ENCODE measurements around the gene DSC1. TPM values are rescaled to one million over a fixed set of nuclear protein-coding genes. Genes with fewer than 3 reads are reported as not detected.
"Not testable (repeated sequence)": the region's sequence is repeated elsewhere in the genome, so short reads cannot be mapped to it uniquely, and the experiment has no call there.

The DSC1 gene
- total and polyA plus RNA-seq, 4 experiments from 2014 or later, result 0.62 to 3.9 (median 2.7) TPM

DNA sequence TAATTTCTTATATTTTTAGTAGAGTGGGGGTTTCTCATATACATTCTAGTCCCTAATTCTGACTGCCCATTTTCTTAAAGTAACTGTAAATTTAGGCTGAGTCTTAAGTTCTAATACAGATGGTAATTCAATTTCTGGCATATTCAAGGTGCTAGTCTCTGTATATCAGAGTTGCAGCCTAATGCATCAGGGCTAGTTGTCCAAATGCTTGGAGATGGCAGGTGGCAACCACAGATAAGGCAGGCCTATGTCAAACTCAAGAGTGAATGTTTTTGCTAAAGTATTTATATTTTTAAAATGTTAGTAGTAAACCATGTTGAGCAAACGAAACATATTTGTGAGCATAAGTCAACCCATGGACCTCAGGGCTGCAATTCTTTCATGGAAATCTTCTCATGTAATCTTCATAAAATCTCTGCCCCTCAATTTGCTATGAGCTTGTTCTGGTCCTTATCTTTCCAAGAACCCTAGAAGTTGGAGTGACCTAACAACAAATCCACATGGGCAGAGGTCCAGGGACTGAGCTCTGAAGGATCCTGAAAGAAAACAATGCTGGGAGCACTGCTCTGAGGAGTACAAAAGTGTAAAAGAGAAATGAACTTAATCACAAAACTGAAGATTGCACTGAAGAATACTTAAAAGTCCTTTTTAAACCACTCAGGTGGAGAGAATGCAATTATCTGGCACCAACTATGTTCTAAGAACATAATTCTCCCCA is 33.1 kb downstream of the DSC1 start:
- no peaks in the 10 kb centered on the region for H3K27me3 Mint-ChIP-seq
- no peak overlapping the region for H3K4me3 ChIP-seq (ENCODE audit: low read length in 2 of 2)
- intact Hi-C loops (cut with micrococcal nuclease), result no loop called here
- H3K27ac ChIP-seq (ENCODE audit: low read depth, low read length), result no peak overlapping the region
- no peaks in the 10 kb centered on the region for H3K4me1 Mint-ChIP-seq
- H3K27ac Mint-ChIP-seq, result no peak overlapping the region
- no peak for DNase-seq
- no peaks in the 10 kb centered on the region for H3K36me3 Mint-ChIP-seq
- no peak overlapping the region for H3K4me3 Mint-ChIP-seq
- CTCF ChIA-PET (ENCODE audit: partially characterized antibody), result no interaction called here
- no peaks in the 10 kb centered on the region for H3K27me3 ChIP-seq (ENCODE audit: insufficient read depth, low read length)
- H3K4me1 ChIP-seq (ENCODE audit: insufficient read depth, low read length), result no peaks in the 10 kb centered on the region
- H3K9me3 ChIP-seq (ENCODE audit: control insufficient read depth in 1 of 2, low read length in 2 of 2), result no peaks in the 10 kb centered on the region
- peaks cover 0 to 10% (median 3%) of the 10 kb centered on the region in 8 donors for H3K9me3 Mint-ChIP-seq
- no peaks in the 10 kb centered on the region for H3K36me3 ChIP-seq (ENCODE audit: insufficient read depth, low read length)
- POLR2A ChIA-PET (ENCODE audit: partially characterized antibody), result no interaction called here

DNA sequence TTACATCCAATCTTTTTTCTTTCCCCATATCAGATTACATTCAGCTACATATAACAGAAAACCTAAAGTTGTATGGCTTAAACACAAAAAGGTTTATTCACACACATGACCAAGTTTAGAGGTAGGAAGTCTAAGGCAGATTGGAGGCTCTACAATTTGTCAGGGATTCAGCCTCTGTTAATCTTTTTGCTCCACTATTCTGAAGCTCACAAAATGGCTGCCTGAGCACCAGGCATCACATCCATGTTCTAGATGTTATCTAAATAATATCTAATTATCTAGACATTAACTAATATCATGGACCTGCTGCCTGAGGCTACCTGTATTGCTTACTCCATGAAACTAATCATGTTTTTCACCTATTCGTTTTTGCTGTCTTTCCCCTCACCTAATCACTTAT is 36.8 kb downstream of the DSC1 start:
- ChIA-PET CTCF (ENCODE audit: partially characterized antibody) (no interaction called here), POLR2A (ENCODE audit: partially characterized antibody) (no interaction called here)
- no peaks in the 10 kb centered on the region for H3K4me1 Mint-ChIP-seq
- H3K27ac Mint-ChIP-seq, result no peak overlapping the region
- intact Hi-C loops (cut with micrococcal nuclease), result no loop called here
- no peaks in the 10 kb centered on the region for H3K36me3 Mint-ChIP-seq
- Histone ChIP-seq H3K4me3 (ENCODE audit: low read length in 2 of 2) (no peak overlapping the region), H3K4me1 (ENCODE audit: insufficient read depth, low read length) (no peaks in the 10 kb centered on the region), H3K9me3 (ENCODE audit: control insufficient read depth in 1 of 2, low read length in 2 of 2) (no peaks in the 10 kb centered on the region), H3K27ac (ENCODE audit: low read depth, low read length) (no peak overlapping the region), H3K27me3 (ENCODE audit: insufficient read depth, low read length) (no peaks in the 10 kb centered on the region), H3K36me3 (ENCODE audit: insufficient read depth, low read length) (no peaks in the 10 kb centered on the region)
- H3K27me3 Mint-ChIP-seq, result no peaks in the 10 kb centered on the region
- no peak for DNase-seq
- H3K4me3 Mint-ChIP-seq, result no peak overlapping the region
- H3K9me3 Mint-ChIP-seq, result peaks cover 2 to 10% (median 5%) of the 10 kb centered on the region in 8 donors

DNA sequence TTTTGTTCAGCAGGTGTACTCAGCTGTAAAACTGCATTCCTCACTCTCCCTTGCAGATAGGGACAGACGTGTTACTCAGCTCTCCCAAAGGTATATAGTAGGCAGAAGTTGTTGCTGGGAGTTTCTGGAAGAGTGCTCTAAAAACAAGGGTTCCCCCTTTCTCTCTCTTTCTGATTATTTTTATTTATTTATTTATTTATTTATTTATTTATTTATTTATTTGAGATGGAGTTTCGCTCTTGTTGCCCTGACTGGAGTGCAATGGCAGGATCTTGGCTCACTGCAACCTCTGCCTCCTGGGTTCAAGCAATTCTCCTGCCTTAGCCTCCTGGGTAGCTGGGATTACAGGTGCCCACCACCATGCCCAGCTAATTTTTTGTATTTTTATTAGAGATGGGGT is 39.5 kb downstream of the DSC1 start:
- H3K4me3 Mint-ChIP-seq; H3K4me1 Mint-ChIP-seq; POLR2A ChIA-PET (ENCODE audit: partially characterized antibody); H3K27ac ChIP-seq (ENCODE audit: low read depth, low read length); H3K4me3 ChIP-seq (ENCODE audit: low read length in 2 of 2); DNase-seq; intact Hi-C loops (cut with micrococcal nuclease); H3K27ac Mint-ChIP-seq; H3K27me3 ChIP-seq (ENCODE audit: insufficient read depth, low read length); H3K36me3 ChIP-seq (ENCODE audit: insufficient read depth, low read length); CTCF ChIA-PET (ENCODE audit: partially characterized antibody); H3K27me3 Mint-ChIP-seq; H3K36me3 Mint-ChIP-seq; H3K4me1 ChIP-seq (ENCODE audit: insufficient read depth, low read length); H3K9me3 ChIP-seq (ENCODE audit: control insufficient read depth in 1 of 2, low read length in 2 of 2): not testable (repeated sequence)
- H3K9me3 Mint-ChIP-seq, result peaks cover 0 to 18% (median 7%) of the 10 kb centered on the region in 8 donors

DNA sequence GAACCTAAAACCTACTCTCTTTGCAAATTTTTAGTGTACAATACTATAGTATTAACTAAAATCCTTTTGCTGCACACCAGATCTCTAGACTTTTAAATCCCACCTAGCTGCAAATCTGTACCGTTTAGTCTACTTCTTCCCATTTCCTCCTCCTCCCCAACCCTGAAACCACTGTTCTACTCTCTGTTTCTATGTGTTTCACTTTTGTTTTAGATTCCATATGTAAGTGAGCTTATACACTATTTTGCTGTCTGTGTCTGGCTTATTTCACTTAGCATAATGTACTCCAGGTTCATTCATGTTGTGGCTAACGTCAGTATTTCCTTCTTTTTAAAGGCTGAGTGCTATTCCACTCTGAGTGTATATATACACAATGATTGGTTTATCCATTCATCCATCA is 42.1 kb downstream of the DSC1 start:
- ChIA-PET CTCF (ENCODE audit: partially characterized antibody) (no interaction called here), POLR2A (ENCODE audit: partially characterized antibody) (no interaction called here)
- Histone ChIP-seq H3K27ac (ENCODE audit: low read depth, low read length) (no peak overlapping the region), H3K4me1 (ENCODE audit: insufficient read depth, low read length) (no peaks in the 10 kb centered on the region), H3K9me3 (ENCODE audit: control insufficient read depth in 1 of 2, low read length in 2 of 2) (no peaks in the 10 kb centered on the region), H3K4me3 (ENCODE audit: low read length in 2 of 2) (no peak overlapping the region), H3K36me3 (ENCODE audit: insufficient read depth, low read length) (no peaks in the 10 kb centered on the region), H3K27me3 (ENCODE audit: insufficient read depth, low read length) (no peaks in the 10 kb centered on the region)
- no peak overlapping the region for H3K4me3 Mint-ChIP-seq
- H3K27me3 Mint-ChIP-seq, result no peaks in the 10 kb centered on the region
- no peak overlapping the region for H3K27ac Mint-ChIP-seq
- H3K4me1 Mint-ChIP-seq, result no peaks in the 10 kb centered on the region
- intact Hi-C loops (cut with micrococcal nuclease), result no loop called here
- H3K36me3 Mint-ChIP-seq, result no peaks in the 10 kb centered on the region
- peaks cover 5 to 23% (median 10%) of the 10 kb centered on the region in 8 donors for H3K9me3 Mint-ChIP-seq
- DNase-seq, result no peak

DNA sequence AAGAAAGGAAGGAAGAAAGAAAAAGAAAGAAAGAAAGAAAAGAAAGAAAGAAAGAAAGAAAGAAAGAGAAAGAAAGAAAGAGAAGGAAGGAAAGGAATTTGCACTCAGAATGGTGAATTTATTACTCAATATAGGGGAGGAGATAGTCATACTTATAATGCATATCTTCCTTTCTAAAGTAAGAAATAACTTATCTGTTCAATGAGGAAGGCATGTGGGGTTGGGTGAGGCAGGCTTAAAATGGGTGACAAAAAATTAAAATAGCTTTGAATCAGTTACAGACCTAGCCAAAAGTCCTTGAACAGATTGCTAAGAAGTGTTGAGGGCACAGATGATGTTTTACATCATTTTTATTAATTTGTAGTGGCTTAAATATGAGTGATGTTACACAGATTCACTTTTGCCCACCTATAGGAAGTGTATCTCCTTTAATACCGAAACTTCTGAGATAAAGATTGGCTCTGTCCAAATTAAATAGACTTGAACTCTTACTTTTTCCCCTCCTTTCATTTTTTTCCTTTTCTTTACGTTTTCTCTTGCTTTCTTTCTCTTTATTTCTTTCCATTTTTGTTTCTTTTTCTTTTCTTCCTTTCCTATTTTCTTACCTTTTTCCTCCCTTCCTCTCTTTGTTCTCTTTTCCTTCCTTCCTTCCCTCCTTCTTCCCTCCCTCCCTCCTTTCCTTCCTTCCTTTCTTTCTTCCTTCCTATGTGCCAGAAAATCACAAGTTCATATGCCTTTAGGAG is 45.6 kb downstream of the DSC1 start:
- Histone ChIP-seq H3K27me3 (ENCODE audit: insufficient read depth, low read length) (no peaks in the 10 kb centered on the region), H3K4me3 (ENCODE audit: low read length in 2 of 2) (no peak overlapping the region), H3K9me3 (ENCODE audit: control insufficient read depth in 1 of 2, low read length in 2 of 2) (no peaks in the 10 kb centered on the region), H3K36me3 (ENCODE audit: insufficient read depth, low read length) (no peaks in the 10 kb centered on the region), H3K27ac (ENCODE audit: low read depth, low read length) (no peak overlapping the region), H3K4me1 (ENCODE audit: insufficient read depth, low read length) (no peaks in the 10 kb centered on the region)
- ChIA-PET POLR2A (ENCODE audit: partially characterized antibody) (no interaction called here), CTCF (ENCODE audit: partially characterized antibody) (no interaction called here)
- DNase-seq, result no peak
- Mint-ChIP-seq H3K9me3 (peaks cover 4 to 23% (median 7%) of the 10 kb centered on the region in 8 donors), H3K36me3 (no peaks in the 10 kb centered on the region), H3K27me3 (no peaks in the 10 kb centered on the region), H3K4me1 (no peaks in the 10 kb centered on the region), H3K27ac (no peak overlapping the region), H3K4me3 (no peak overlapping the region)
- intact Hi-C loops (cut with micrococcal nuclease), result no loop called here

DNA sequence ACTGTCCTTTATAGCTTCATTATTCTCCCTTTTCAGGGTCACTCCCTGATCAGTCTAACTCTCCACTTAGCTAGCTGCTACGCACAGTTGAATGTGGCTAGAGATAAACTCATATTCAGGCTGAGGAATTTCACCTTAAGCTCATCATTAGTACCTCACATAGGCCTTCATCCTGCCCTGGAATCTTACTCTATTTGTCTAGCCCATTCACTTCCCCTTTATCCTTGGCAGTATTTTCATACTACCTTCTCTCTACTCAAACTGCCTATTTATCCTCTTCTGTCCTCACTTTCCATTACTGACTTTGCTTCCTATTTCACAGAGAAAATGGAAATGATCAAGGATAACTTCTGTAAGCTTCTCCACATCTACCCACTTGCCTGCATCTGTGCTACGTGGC is 49.9 kb downstream of the DSC1 start:
- POLR2A ChIA-PET (ENCODE audit: partially characterized antibody), result no interaction called here
- no peaks in the 10 kb centered on the region for H3K4me1 ChIP-seq (ENCODE audit: insufficient read depth, low read length)
- H3K27ac ChIP-seq (ENCODE audit: low read depth, low read length), result no peak overlapping the region
- CTCF ChIA-PET (ENCODE audit: partially characterized antibody), result no interaction called here
- H3K9me3 Mint-ChIP-seq, result peaks cover 0 to 17% (median 6%) of the 10 kb centered on the region in 8 donors
- H3K4me3 ChIP-seq (ENCODE audit: low read length in 2 of 2), result no peak overlapping the region
- H3K36me3 ChIP-seq (ENCODE audit: insufficient read depth, low read length), result no peaks in the 10 kb centered on the region
- no peak overlapping the region for H3K4me3 Mint-ChIP-seq
- intact Hi-C loops (cut with micrococcal nuclease), result no loop called here
- no peaks in the 10 kb centered on the region for H3K27me3 Mint-ChIP-seq
- H3K27me3 ChIP-seq (ENCODE audit: insufficient read depth, low read length), result no peaks in the 10 kb centered on the region
- H3K36me3 Mint-ChIP-seq, result no peaks in the 10 kb centered on the region
- no peaks in the 10 kb centered on the region for H3K9me3 ChIP-seq (ENCODE audit: control insufficient read depth in 1 of 2, low read length in 2 of 2)
- H3K27ac Mint-ChIP-seq, result no peak overlapping the region
- H3K4me1 Mint-ChIP-seq, result no peaks in the 10 kb centered on the region
- DNase-seq, result no peak

DNA sequence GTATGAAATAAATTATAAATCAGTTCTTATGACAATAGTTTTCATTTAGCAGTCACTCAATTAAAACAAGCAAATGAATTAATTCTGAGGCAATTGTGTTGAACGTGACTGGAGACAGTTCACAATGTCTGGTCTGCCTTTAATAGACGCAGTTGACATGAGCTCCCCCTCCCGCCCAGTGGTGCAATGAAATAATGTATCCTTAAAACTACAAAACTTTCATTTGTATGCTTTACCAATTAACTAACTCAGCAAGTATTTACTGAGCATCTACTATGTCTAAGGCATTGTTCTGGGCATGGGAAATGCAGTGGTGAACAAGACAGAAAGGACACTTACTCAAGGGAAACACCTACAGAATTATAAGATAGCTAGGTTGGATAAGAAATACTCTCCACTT is 56.9 kb downstream of the DSC1 start:
- Histone ChIP-seq H3K27ac (ENCODE audit: low read depth, low read length) (no peak overlapping the region), H3K27me3 (ENCODE audit: insufficient read depth, low read length) (no peaks in the 10 kb centered on the region), H3K36me3 (ENCODE audit: insufficient read depth, low read length) (no peaks in the 10 kb centered on the region), H3K4me3 (ENCODE audit: low read length in 2 of 2) (no peak overlapping the region), H3K4me1 (ENCODE audit: insufficient read depth, low read length) (no peaks in the 10 kb centered on the region), H3K9me3 (ENCODE audit: control insufficient read depth in 1 of 2, low read length in 2 of 2) (no peaks in the 10 kb centered on the region)
- Mint-ChIP-seq H3K9me3 (peaks cover 0 to 9% (median 6%) of the 10 kb centered on the region in 8 donors), H3K36me3 (no peaks in the 10 kb centered on the region), H3K27ac (no peak overlapping the region), H3K4me1 (no peaks in the 10 kb centered on the region), H3K27me3 (peaks cover 0 to 4% of the 10 kb centered on the region in 2 donors), H3K4me3 (no peak overlapping the region)
- ChIA-PET CTCF (ENCODE audit: partially characterized antibody) (no interaction called here), POLR2A (ENCODE audit: partially characterized antibody) (no interaction called here)
- intact Hi-C loops (cut with micrococcal nuclease), result no loop called here
- DNase-seq, result no peak

Data from CD4-positive, alpha-beta memory T cell (primary cell).